NCI-H2171 treated with DMSO at 0.1 percent for 48 hours (cell line): ENCODE measurements around the gene MAP2K6.

Experiments
- DNase-seq: peaks from one replicate; lab custom pipeline; 2025; lab: John Stamatoyannopoulos, UW

MAP2K6 gene

DNA sequence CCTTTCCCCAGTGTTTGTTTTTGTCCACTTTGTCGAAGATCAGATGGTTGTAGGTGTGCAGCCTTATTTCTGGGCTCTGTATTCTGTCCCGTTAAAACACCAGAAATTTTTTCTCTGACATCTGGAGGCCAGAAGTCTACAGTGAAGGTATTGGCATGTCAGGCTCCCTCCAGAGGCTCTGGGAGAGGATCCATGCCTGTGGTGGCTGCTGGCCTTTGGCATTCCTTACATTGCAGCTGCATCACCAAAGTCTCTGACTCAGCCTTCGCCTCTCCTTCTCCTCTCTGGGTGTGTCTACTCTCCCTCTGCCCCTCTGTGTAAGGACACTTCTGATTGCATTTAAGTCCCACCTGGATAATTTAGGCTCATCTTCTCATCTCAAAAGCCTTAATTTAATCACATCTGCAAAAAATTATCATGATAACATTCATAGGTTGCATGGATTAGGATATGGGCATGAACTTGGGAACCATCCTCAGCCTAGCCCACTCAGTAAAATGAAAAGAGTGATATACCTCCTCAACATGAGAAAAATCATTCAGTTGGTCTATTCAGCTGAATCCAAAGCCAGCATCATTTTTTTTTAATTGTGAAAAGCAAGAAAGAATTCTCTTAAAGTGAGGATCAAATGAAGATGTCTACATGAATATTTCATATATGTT, 78.0 kb downstream of the MAP2K6 start:
- no peak for DNase-seq

DNA sequence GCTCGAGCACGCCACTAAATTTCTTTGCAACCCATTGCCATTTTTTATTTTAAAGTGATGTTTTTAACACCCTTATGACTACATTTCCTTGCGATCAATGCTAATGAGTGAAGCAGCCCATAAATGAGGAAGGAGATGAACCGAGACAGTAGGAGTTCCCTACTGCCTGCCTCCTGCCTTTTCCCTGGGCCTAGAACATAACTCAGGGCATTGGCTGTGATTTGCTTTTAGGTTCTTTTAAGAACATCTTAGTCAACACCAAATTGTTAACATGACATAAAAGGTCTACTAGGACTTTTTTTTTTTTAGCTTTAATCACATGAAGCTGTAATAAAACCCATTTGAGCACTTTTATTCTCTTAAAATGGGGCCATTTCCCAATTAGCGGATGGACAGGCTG, 81.3 kb downstream of the MAP2K6 start:
- DNase-seq = no peak

DNA sequence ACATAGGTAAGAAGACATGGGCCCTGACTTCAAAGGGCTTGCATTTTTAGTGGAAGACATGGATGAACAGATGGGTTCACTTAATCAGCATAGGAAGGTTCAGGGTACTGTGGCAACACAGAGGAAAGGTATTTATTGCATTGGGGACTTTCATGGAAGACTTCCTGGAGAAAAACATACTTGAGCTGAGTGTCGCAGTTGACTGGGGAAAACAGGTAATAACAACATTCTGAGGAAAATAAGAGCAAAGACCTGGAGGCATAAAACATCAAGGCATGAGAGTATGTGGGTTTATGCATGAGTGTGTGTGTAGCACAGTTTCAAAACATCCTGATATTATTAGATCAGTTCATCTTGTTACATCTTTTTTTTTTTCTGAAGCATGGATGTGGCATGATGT, 82.7 kb downstream of the MAP2K6 start:
- no peak for DNase-seq

DNA sequence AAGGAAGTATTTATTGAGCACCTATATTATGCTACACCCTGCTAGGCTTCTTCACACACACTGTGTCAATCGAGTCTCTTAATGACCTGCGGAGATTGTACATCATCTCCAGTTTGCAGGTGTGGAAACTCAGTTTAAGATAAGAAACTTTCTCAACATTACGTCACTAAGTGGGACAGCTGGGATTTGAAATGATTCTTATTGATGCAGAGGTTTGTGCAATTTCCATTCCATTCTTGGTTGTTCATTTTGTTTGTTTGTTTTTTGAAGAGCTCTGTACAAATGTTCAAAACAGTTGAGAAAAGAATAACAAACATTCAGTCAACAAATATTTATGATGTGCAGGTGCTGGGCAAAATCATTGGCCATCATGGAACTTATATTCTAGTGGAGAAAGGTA, 84.8 kb downstream of the MAP2K6 start:
- no peak for DNase-seq

DNA sequence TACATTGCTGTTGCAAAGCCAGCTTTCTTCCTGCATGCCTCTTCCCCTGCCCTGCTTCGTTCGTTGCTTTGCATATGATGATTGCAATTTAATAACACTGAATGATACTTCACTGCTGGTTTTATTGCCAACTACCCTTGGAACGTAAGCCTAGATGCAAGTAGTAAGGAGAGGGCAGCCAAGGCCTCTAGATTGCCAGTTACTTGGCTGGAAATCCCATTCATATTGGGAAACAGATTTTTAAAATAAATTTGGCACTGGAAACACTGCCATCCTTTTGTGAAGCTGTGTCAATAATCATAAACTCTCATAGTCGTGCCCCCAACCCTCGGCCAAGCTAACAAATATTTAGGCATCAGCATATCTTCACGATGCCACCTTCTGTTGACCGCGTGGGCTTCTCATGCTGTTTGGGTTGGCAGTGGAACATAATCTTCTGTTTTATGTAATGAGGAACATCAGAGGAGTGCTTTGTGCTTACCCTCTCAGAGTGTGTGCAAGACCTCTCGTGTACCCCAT, 86.5 kb downstream of the MAP2K6 start:
- DNase-seq = no peak

DNA sequence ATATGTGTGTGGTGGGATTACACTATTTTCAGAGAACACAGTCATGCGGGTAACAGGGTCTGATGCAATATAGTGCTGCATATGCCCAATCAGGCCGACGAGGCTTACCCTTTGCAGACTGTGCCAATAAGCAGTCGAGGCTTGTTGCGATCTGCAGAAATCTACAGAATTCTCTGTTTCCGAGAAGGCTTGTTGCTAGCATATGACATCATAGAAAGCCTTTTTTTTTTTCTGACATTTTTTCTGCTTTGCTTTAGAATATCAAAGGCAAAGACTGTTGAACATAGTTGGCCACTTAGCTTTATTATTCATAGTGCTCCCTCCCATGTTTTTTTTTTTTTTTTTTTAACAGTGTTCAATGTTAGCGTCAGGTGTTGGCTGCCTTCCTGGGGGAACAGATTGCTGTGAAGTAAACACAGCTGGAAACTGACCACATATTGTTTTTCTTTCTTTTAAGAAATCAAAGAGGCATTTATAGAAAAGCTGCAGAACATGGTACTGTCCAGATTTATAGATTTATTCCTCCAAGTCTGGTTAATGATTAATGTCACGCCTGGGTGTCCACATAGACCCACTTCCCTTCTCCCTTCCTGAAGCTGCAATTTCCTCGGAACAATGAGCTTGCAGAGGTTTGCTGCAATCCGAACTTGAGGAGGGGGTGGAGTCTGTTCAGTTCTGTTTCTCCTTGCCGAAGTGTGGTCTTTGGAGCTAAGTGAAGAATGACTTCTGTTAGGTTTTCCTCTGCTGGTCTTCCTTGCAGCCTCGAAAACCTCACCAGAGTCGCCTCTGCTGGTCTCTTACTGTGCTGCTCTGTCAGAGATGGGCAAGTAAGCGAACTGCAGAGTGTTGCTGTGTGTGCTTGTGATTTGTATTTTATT, 87.3 kb downstream of the MAP2K6 start:
- DNase-seq = peak; percentile 89

DNA sequence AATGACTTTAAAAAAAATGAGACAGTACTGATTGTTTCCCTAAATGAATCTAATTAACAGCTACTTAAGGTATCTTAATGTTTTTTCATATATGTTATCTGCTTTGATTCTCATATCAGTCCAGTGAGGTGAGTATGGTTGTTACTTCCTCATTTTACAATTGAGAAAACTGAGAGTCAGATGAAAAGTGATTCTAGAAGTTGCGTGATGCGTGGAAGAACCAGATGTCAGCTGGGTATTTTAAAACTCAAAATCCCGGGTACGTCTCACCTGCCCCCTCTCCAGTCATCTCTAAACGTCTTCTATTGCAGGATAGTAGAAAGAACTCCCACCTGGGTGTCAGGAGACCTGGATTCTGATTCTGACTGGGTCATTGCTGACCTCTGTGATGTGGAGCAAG, 89.2 kb downstream of the MAP2K6 start:
- DNase-seq = no peak

DNA sequence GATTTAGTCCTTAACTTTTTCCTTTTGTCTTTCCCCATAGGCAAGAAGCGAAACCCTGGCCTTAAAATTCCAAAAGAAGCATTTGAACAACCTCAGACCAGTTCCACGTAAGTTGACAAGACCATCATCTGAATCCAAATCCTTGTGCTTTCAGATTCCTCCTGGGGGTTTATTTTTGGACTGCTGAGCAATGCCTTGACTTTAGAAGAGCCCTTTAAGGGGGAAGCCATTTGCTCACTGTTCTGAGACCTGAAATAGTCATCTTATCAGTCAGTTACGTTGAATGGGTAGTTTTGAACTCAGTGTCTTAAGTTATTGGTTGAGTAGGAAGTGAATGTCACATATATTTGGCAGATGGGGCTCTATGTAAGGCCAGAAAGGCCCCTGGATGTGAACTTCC, 91.2 kb downstream of the MAP2K6 start:
- DNase-seq = no peak

DNA sequence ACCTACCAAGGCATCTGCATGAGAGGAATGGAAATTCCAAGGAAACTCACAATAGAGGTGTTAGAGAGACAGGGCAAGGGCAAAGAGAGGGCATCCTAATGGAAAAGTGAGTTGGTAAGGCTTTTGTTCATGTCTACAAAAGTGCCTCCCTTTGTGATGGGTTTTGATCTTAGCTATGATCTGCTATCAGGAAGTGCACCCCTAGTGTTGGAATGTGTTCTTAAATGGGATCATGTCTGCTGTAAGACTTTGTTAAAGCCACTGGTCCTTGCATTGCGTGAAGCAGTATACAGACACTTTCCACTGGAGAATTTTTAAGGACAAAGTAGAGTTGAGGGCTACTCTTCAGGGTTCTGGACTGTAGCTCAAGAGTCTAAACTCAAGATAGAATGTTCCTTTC, 92.0 kb downstream of the MAP2K6 start:
- no peak for DNase-seq

DNA sequence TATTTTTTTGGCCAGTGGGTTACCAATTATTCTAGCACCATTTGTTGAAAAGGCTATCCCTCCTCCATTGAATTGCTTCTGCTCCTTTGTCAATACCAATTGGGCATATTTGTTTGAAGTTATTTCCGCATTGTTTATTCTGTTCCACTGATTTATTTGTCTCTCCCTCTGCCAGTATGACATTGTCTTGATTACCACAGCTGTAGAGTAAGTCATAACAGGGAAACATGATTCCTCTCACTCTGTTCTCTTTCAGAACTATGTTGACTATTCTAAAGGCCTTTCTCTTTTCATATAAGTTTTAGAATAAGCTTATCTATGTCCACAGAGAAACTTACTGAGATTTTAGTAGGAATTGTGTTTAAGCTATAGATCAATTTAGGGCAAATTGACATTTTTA, 94.3 kb downstream of the MAP2K6 start:
- no peak for DNase-seq

DNA sequence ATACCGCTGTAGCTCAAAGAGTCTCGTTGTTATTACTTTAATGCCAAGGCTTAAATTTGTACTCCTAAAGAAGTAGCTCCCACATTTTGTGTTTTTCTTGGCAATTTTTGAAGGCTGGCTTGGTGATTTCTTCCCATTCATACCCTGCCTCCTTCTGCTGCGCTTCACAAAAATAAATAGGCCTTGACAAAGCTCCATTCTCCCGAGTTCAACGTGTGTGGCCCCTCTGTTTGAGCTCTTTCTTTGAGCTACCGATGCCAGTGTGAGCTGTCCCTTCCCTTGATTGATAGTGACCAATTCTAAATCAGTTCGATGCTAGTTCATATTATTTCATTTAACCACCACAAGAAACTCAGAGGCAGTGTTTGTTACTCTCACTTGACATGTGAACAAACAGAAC, 96.8 kb downstream of the MAP2K6 start:
- no peak for DNase-seq

DNA sequence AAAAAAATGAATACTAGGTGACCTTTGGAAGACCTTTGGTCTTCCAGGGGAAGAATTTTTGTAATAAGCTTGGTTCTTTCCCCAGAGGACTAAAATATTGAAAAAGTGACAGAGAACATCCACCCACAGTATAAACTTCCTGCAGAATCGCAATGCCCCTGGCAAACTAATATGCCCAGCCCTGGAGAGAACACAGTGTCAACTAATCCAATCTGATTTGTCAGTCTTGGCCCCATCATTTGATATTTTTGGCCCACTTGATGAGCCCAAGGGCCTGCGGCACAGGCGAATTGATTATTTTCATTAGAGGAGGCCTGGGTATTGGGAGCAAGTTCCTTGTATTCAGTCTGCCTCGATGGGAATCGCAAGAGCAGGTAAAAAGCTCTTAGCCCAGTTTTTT, 98.4 kb downstream of the MAP2K6 start:
- DNase-seq = no peak

DNA sequence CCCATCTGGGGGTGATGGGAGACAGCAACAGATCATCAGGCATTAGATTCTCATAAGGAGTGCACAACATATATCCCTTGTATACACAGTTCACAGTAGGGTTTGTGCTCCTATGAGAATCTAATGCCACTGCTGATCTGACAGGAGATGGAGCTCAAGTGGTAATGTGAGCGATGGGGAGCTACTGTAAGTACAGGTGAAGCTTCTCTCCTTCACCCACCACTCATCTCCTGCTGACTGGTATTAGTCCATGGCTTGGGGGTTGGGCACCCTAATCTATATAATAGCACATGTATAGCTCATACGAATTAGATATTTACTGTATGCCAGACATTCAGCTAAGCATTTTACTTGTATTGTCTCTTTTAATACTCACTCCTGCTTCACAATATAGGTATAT, 101.7 kb downstream of the MAP2K6 start:
- no peak for DNase-seq

DNA sequence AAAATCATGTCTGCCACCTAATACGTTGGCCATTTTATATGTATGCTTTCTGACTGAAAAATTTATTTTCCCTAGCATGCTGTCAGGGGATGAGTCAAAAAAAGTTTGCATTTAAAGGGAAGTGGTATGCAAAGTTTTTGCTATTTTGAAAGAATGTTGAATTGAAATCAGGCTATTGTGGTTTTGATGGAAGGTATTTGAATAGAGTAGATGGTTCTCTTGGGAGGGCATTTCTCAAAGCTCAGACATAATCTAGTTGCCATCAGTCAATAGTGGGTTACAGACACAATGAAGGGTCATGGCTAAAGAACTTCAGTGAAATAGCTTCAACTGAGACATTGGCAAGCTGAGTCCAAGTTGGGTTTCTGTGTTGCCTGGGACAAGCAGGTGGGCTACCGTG, 102.4 kb downstream of the MAP2K6 start:
- no peak for DNase-seq

DNA sequence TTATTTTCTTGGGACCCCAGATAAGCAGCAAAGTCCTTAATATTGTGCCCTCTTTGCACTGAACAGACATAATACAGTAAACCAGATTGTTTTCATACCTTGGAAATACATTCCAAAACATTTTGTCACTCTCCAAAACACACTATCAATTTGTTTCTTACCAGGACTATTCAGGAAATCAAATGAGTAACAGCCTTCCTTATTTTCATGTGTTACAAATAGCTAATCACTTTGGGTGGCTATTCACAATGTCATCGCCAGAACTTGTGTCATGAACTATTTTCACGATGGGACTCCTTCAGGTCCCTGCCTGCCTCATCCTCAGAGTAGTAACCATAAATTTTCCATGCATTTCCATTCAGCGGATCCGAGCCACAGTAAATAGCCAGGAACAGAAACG, 104.5 kb downstream of the MAP2K6 start:
- no peak for DNase-seq

DNA sequence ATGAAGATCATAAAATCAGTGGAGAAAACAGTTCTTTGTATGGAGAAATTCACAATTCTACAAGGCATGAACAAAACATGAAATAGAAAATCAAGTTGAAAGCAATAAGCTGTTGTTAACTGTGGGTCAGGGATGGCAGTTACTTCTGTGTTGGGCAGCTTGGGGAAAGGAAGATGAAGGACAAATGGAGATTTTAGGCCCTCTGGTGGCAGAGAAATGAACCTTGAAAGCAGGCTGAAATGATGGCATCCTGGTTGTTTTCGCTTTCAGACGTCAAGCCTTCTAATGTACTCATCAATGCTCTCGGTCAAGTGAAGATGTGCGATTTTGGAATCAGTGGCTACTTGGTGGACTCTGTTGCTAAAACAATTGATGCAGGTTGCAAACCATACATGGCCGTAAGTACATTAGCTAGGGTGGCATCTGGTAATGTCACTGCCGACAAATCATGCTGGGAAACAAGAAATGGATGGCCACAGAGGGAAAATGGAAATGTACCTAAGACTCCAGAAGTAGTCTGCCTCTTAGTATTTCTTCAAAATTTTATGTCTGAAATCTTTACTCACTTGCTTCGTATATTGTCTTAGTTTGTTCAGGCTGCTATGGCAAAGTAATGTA, 108.9 kb downstream of the MAP2K6 start:
- peak; percentile 45 for DNase-seq

DNA sequence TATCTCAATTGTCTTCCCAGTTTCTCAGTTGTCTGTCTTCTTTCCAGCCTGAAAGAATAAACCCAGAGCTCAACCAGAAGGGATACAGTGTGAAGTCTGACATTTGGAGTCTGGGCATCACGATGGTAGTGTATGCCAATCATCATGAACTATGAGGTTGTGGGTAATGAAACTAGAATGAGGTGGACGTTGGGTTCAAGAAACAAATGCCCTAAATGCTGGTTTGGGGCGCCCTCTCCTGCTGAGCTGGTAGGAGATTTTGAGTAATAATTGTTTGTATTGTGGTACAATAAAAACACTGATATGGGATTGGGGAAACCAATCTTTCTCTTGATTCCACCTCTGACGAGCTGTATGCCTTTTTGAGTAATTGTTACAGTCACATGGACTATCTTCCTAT, 110.4 kb downstream of the MAP2K6 start:
- no peak for DNase-seq

DNA sequence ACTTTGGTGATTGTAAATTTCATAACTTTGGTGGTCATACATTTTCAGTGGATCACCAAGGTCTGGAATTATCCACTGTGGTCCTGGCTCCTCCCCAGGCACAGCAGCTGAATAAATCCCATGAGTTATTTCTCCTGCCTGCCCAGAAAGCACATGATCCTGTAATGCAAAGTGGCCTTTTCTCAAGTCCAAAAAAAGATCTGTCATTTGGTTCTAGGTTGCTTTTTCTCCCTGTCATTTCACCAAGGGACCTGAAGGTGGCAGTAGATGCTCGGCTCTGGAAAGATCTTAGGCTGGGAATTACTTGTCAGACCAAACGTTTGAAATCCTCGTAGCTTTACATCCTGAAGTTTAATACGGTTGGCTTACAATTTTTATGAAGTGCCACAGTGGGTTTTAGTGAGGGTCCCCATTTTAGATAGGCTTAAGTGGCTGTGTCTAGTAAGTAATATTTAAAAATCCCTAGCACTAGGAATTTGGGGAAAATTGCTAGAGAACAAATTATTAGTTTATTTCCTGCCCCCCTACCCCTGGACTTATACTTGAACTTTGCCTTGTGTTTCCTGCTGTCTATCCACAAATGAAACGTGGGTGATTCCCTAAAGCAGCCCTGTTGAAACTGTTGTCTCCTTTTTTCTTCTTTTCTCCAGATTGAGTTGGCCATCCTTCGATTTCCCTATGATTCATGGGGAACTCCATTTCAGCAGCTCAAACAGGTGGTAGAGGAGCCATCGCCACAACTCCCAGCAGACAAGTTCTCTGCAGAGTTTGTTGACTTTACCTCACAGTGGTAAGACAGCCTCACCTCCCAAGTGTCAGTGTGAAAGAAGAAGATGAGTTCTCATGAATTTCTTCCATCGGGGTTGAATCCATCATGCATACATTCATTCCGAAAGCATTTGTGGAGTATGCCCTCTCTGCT, 111.7 kb downstream of the MAP2K6 start:
- peak; percentile 71 for DNase-seq

DNA sequence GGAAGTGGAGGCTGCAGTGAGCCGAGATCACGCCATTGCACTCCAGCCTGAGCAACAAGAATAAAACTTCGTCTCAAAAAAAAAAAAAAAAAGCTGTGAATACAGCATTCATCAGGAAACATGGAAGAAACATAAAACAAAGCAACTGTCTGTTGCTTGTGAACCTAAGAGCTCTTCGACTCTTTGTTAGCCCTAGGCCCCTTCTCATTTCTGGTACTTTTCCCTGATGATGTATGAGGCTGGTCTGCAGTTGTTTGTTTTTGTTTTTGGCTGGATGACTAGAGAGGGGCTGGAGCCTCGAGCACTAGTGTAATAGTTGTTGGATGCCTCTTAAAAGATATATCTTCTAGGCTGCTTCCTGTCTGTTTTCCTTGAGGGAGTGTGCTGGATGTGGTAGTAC, 113.5 kb downstream of the MAP2K6 start:
- DNase-seq = no peak

DNA sequence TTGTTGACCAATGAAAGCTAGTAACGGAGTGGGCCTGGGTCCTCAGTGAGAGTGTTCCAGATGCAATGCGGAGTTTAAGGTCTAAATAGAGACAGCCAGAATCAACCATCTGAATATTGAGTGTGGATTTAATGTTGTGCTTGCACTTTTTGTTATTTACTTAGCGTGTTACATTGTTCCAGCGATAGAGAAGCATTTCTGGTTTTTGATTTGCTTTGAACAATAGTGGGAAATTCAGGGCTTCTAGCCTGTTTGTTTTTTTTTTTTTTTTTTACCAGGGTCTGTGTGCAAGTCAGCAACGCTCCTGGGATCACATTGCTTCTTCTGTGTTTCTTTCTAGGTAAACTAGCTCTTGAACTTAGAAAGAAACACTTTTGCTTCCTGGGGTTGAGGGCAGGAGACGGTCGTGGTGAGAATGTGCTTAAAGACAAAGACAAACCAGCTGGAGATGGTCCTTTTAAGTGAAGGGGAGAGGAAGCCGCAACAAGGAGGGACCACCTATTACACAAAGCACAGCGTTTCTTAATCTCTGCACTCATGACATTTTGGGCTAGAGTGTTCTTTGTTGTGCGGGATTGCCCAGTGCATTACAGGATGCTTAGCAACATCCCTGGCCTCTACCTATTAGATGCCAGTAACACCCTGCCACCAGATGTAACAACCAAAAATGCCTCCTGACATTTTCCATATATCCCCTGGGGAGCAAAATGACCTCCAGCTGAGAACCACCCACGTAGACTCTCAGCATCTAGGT, 119.2 kb downstream of the MAP2K6 start:
- no peak for DNase-seq

DNA sequence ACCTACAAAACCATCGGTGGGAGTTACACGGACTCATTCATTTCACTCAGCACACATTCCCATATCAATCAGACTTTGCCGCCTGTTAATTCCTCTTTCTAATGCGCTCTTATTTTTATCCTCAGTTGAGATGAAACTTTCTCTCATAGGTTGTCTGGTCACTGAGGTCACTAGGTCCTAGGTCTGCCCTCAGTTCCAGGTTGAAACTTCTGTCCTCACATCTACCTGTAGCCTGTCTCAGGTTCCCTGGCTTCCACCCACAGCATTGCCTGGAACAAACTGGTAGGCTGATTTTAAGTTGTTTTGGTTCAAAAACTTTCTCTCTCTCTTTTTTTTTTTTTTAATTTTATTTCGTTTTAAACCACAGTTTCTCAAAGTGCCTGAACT, 119.7 kb downstream of the MAP2K6 start:
- DNase-seq = no peak
